ENCODE data around the gene BBS9.

BBS9 gene

DNA sequence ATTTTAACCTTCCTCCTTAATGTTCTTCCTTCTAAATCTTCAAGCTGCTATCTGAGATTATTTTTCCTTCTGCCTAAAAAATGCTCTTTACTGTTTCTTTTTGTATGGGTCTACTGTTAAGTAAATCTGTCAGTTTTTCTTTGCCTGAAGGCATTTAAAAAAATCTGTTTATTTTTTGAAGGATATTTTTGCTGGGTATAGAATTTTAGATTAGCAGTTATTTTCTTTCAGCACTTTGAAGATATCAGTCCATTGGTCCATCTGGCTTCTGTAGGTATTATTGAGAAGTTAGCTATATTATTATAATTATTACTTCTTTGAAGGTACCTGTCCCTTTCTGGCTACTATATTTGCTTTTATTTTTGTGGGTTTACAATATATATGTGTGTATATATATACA is 171.4 kb downstream of the BBS9 start:
- TF ChIP-seq, protein P1, sequence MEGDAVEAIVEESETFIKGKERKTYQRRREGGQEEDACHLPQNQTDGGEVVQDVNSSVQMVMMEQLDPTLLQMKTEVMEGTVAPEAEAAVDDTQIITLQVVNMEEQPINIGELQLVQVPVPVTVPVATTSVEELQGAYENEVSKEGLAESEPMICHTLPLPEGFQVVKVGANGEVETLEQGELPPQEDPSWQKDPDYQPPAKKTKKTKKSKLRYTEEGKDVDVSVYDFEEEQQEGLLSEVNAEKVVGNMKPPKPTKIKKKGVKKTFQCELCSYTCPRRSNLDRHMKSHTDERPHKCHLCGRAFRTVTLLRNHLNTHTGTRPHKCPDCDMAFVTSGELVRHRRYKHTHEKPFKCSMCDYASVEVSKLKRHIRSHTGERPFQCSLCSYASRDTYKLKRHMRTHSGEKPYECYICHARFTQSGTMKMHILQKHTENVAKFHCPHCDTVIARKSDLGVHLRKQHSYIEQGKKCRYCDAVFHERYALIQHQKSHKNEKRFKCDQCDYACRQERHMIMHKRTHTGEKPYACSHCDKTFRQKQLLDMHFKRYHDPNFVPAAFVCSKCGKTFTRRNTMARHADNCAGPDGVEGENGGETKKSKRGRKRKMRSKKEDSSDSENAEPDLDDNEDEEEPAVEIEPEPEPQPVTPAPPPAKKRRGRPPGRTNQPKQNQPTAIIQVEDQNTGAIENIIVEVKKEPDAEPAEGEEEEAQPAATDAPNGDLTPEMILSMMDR (IDR thresholded peaks at IDR 0.05), result no peak

DNA sequence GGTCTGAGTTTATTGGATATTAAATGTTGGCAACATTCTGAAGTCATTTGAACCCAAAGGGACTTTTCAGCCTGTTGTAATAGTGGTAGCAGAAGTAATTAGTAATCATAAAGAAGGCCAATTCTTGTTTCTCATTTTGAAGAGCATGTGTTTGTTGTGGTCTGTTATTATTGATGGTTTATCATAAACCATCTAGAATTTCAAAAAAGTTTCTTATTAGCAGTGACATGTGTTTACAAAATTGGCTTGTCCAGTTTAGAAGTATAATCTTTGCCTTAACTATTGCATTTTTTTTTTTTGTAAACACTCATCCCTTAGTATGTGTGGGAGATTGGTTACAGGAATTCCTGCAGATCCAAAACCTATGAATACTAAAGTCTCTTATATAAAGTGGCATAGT is 177.8 kb downstream of the BBS9 start:
- TF ChIP-seq, protein P1 (IDR thresholded peaks at IDR 0.05), result no peak

DNA sequence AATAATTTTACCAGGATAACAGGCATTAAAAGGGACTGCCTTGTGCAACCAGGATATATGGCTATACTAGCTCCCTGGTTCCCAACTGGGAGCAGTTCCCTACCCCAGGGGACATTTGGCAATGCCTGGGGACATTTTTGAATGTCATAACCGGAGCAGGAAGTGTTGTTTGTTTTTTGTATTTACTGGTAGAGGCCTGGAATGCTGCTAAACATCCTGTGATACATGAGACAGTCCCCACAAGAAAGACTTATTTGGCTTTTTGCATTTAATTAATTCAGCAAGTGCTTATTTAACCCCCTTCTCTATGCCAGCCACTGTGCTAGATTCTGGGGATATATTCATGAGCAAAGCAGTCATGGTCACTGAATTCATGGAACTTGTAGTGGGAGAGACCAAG is 181.2 kb downstream of the BBS9 start:
- TF ChIP-seq, protein P1 (IDR thresholded peaks at IDR 0.05), result no peak

DNA sequence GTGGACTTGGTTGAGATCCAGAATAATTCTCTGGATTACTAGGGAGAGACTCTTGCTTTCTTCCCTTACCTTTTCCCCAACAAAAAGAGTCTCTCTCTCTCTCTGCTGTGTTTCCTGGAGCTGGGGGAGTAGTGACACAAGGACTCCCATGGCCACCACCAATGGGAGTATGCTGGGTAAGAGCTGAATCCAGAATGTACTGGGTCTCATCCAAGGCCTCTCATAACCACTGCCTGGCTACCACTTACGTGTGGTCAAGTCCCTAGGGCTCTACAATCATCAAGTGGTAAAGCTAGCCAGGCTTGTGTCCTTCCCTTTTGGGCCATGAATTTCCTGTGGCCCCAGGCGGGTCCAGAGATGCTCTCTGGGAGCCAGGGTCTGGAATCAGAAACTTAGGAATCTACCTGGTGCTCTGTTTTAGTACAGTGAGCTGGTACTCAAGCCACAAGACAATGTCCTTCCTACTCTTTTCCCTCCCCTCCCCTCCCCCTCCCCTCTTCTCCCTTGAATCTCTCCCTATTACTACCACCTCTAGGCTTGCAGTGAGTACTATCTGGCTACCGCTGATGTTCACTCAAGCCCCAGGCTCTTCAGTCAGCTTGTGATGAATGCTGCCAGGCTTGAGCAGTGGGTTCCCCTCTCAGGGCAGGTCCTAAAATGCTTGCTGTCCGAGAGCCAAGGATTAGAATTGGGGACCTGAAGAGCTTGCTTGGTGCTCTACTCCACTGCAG is 196.6 kb downstream of the BBS9 start:
- TF ChIP-seq, protein P1 (IDR thresholded peaks at IDR 0.05), result no peak

DNA sequence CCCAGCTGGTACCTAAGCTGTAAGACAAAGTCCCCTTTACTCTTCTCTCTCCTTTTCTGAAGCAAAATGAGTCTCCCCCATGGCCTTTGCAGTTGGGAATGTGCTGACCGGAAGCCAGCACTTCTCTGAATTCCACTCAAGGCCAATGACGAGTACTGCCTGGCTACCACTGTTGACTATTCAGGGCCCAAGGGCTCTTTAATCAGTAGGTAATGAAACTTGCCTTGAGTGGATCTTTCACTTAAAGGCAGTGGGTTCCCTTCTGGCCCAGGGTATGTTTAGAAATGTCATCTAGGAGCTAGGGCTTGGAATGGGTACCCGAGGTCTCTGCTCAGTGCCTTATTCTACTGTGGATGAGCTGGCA is 197.1 kb downstream of the BBS9 start:
- TF ChIP-seq, protein P1 (IDR thresholded peaks at IDR 0.05), result no peak

DNA sequence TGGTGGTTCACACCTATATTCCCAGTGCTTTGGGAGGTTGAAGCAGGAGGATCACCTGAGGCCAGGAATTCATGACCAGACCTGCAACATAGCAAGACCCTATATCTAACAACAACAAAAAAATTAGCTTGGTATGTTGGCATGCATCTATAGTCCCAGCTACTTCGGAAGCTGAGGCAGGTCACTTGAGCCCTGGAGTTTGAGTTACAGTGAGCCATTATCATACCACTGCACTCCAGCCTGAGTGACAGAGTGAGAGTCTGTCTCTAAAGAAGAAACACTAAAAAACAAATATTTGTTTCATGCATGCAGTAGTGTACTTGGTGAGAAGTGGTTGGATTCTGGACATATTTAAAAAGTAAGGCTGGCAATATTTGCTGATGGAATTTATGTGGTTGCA is 198.1 kb downstream of the BBS9 start:
- TF ChIP-seq, protein P1 (IDR thresholded peaks at IDR 0.05), result no peak

DNA sequence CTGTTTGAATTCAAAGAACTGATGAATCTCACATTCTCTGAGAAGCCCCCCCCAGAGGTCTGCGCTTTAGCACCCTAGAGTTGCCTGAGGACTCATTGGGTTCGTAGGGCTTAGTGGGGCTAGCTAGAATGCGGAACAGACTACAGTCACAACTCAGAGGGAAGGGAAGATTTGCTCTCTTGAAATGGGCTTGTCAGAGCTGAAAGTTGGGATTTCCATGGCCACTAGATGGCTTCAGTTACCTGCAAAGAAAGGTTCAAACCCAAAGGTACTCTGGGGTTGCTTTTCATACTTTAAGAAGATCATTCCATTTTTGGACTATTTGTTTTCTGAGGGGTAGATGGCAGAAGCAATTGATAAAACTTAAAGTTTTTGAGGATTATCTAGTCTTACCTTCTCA is 205.0 kb downstream of the BBS9 start:
- TF ChIP-seq, protein P1 (IDR thresholded peaks at IDR 0.05), result peak; percentile 54

DNA sequence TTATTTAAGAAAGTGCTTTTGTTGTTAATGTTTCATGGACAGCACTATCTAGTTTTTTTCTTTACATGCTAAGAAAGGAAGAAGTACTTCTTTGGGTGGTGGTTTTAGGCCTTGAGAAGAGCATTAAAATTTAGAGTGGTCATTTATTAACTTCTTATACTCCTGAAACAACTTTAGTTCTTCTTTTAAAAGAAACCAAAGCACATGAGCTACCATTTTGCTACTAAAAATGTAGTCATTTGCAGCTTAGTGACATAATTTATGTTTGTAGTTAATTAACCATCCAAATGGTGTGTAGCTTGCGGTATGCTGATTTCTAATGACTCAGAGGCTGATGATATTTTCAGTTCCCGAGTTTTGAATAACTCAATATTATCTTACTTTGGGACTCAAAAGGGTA is 207.5 kb downstream of the BBS9 start:
- TF ChIP-seq, protein P1 (IDR thresholded peaks at IDR 0.05), result no peak

All from LNCAP (cell line).